Measurements from ENCODE around the gene PIP4K2B.
A peak's percentile ranks its signal among the peaks of the same experiment; 100 is the strongest.
"Not testable (repeated sequence)": the region's sequence is repeated elsewhere in the genome, so short reads cannot be mapped to it uniquely, and the experiment has no call there.

The PIP4K2B gene

DNA sequence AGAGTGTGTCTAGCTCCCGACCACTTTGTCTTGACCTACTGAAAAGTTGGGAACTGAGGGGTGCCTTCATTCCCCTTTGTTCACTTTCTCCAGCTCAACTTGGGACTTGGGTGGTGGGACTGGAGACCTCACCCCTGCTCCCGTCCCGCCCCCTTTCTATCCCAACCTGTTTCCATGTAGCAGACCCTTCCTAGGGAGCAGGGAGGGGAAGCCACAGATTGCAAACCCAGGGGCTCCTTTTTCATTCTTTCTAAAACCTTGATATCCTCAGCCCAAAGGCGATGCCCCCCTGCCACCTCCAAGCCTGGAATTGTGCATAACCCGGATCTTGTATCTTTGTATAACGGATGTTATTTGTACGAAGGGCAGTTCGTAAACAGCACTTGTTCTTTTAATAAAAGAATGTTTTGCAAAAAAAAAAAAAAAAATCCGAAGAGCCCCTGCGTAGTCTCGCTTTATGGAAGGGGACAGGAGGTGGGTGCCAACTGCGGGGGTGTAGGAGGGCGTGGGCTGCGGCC lies 69.9 kb downstream of the PIP4K2B start:
- ATAC-seq (replicated peaks; ENCODE audit: extremely low read depth, poor library complexity, severe bottlenecking) (no peak), DNase-seq (ENCODE audit: low spot score in 2 of 2) (no peak)
- Mint-ChIP-seq H3K27ac (ENCODE audit: low read depth) (peak overlapping the region; percentile 82), H3K9me3 (peaks cover 5% of the 10 kb centered on the region), H3K4me3 (peak overlapping the region; percentile 81), H3K36me3 (ENCODE audit: insufficient read depth) (peaks cover 31% of the 10 kb centered on the region), H3K27me3 (no peaks in the 10 kb centered on the region), H3K4me1 (peaks cover 86% of the 10 kb centered on the region)

DNA sequence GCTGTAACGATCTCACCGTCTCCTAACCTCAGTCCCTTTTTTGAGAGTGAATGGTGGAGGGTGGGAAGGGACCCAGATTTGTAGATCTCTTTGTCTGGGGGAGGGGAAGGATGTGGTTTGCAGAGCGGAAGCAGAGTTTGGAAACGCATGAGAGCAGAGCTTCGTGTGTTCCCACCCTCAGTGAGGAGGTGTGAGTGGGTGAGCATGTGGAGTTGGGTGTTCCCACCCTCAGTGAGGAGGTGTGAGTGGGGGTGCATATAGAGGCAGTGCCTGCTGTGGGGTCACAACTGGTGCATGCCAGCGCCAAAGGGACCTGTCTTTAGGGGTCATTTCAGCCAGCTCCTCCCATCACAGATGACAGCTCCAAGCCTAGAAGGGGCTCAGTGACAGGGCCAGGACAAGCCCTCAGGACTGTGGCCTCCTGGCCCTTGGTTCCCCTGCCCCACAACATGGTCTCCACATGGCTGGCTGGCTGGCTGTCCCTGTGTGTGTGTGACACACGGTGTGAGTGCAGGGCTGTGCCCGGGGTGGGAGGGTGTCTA lies 71.0 kb downstream of the PIP4K2B start:
- H3K9me3 Mint-ChIP-seq, result peaks cover 5% of the 10 kb centered on the region
- peaks cover 36% of the 10 kb centered on the region for H3K36me3 Mint-ChIP-seq (ENCODE audit: insufficient read depth)
- peaks cover 80% of the 10 kb centered on the region for H3K4me1 Mint-ChIP-seq
- peak overlapping the region; percentile 81 for H3K4me3 Mint-ChIP-seq
- H3K27ac Mint-ChIP-seq (ENCODE audit: low read depth), result peak overlapping the region; percentile 93
- peak; percentile 64 for ATAC-seq (replicated peaks; ENCODE audit: extremely low read depth, poor library complexity, severe bottlenecking)
- no peaks in the 10 kb centered on the region for H3K27me3 Mint-ChIP-seq
- DNase-seq (ENCODE audit: low spot score in 2 of 2), result peak; percentile 47 to 70

DNA sequence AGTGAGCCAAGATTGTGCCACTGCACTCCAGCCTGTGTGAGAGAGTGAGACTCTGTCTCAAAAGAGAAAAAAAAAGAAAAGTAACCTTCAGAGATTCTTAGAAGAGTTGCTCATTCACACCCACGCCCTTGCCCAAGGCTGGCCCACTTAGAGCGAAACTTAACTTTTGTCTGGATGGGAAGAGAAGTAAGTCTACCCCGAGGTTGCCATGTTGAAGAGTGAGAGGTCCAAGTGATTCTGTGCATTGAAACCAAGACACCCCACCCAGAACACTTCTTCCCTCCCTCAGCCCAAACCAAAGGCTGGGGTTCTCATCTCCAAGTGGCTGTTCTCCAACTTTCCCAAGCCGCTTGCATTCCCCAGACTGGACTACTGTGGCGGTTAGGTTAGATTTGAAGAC lies 71.6 kb downstream of the PIP4K2B start:
- DNase-seq (ENCODE audit: low spot score in 2 of 2) (peak in 1 of 2 donors; percentile 56), ATAC-seq (replicated peaks; ENCODE audit: extremely low read depth, poor library complexity, severe bottlenecking) (peak; percentile 51)
- Mint-ChIP-seq H3K4me3 (peak overlapping the region; percentile 81), H3K27ac (ENCODE audit: low read depth) (peak overlapping the region; percentile 93), H3K4me1 (peaks cover 73% of the 10 kb centered on the region), H3K9me3 (peaks cover 5% of the 10 kb centered on the region), H3K36me3 (ENCODE audit: insufficient read depth) (peaks cover 37% of the 10 kb centered on the region), H3K27me3 (no peaks in the 10 kb centered on the region)

DNA sequence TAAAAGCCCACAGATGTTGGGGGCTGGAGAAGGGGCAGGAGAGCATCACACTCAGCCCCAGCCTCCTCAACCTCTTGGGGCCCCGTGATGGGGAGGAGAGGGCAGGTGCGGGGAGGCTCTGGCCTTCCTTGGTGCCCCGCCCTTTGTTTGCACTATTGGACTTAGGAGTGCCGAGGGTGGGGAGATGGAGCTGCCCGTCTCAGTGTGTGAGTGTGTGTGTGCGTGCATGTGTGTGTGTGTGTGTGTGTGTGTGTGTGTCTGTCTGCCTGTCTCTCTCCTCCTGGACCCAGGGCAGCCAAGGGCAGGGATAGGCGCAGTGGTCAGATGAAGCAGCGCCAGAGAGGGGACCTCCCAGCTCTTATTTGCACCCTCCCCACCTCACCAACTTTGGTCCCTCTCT lies 73.2 kb downstream of the PIP4K2B start:
- Mint-ChIP-seq H3K36me3 (ENCODE audit: insufficient read depth) (peaks cover 38% of the 10 kb centered on the region), H3K27ac (ENCODE audit: low read depth) (peak overlapping the region; percentile 93), H3K4me1 (peaks cover 58% of the 10 kb centered on the region), H3K4me3 (peak overlapping the region; percentile 34)
- DNase-seq (ENCODE audit: low spot score in 2 of 2); H3K27me3 Mint-ChIP-seq; ATAC-seq (replicated peaks; ENCODE audit: extremely low read depth, poor library complexity, severe bottlenecking); H3K9me3 Mint-ChIP-seq: not testable (repeated sequence)

DNA sequence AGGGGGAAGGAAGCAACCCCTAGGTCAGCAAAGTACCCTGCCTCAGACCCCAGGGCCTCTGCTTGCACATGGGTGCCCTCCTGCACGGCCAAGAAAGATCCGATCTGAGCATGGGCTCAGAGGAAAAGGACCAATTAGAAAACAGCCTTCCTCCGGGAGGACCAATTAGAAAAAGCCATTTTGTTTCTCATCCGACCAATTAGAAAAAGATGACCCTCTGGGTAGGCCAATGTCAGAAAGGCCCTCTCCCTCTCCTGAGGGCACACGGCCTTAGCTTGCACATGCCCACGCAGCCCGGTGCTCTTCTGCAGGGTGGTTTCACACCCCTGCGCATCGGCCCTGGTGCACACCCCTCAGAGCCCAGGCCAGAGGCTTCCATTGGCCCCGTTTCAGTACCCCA lies 74.3 kb downstream of the PIP4K2B start:
- Mint-ChIP-seq H3K36me3 (ENCODE audit: insufficient read depth) (peaks cover 35% of the 10 kb centered on the region), H3K27me3 (no peaks in the 10 kb centered on the region), H3K27ac (ENCODE audit: low read depth) (peak overlapping the region; percentile 93), H3K4me3 (peak overlapping the region; percentile 34), H3K9me3 (peaks cover 5% of the 10 kb centered on the region), H3K4me1 (peaks cover 56% of the 10 kb centered on the region)
- DNase-seq (ENCODE audit: low spot score in 2 of 2) (no peak), ATAC-seq (replicated peaks; ENCODE audit: extremely low read depth, poor library complexity, severe bottlenecking) (no peak)

DNA sequence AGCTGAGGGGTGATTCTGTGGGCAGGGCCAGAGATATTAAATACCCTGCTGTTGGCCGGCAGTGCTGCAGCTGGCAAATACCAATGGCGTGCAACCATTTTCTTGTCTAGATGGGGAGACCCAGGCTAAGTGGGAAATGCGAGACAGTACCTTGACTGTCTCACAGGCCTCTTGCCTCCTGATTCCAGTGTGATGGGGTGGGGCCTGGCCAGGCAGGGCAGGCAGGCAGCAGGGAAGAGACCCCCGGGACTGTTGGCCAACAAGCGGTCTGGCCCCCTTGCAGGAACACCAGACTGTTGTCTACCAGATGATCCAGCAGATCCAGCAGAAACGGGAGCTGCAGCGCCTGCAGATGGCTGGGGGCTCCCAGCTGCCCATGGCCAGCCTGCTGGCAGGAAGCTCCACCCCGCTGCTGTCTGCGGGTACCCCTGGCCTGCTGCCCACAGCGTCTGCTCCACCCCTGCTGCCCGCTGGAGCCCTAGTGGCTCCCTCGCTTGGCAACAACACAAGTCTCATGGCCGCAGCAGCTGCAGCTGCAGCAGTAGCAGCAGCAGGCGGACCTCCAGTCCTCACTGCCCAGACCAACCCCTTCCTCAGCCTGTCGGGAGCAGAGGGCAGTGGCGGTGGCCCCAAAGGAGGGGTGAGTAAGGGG lies 74.9 kb downstream of the PIP4K2B start:
- H3K4me3 Mint-ChIP-seq, result peak overlapping the region; percentile 34
- peaks cover 53% of the 10 kb centered on the region for H3K4me1 Mint-ChIP-seq
- H3K27me3 Mint-ChIP-seq, result no peaks in the 10 kb centered on the region
- DNase-seq (ENCODE audit: low spot score in 2 of 2) (no peak), ATAC-seq (replicated peaks; ENCODE audit: extremely low read depth, poor library complexity, severe bottlenecking) (no peak)
- H3K9me3 Mint-ChIP-seq, result peaks cover 5% of the 10 kb centered on the region
- H3K36me3 Mint-ChIP-seq (ENCODE audit: insufficient read depth), result peaks cover 37% of the 10 kb centered on the region
- H3K27ac Mint-ChIP-seq (ENCODE audit: low read depth), result peak overlapping the region; percentile 93

DNA sequence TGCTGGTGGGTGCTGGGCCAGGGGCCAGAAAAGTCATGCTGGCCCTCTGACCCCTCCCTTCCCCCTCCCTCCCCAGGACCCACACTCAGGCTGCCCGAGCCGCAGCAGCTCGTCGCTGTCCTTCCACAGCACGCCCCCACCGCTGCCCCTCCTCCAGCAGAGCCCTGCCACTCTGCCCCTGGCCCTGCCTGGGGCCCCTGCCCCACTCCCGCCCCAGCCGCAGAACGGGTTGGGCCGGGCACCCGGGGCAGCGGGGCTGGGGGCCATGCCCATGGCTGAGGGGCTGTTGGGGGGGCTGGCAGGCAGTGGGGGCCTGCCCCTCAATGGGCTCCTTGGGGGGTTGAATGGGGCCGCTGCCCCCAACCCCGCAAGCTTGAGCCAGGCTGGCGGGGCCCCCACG lies 77.6 kb downstream of the PIP4K2B start:
- H3K27ac Mint-ChIP-seq (ENCODE audit: low read depth), result no peak overlapping the region
- peaks cover 33% of the 10 kb centered on the region for H3K4me1 Mint-ChIP-seq

DNA sequence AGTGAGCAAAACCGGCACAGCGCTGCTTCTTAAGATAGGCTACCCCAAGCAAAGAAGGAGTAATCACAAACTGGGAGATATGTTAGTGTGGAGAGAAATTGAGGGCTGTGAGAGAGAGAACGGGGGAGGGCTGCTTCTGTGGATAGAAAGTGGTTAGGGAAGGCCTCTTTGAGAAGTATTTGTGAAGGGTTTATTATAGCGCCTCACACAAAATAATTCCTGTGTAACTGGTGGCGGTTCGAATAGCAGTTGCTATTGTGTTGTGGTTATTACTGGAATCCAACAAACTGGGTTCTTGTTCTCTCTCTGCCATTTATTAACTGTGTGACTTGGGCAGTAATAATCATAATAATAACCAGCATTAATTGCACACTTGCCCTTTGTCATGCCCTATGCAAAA lies 78.4 kb downstream of the PIP4K2B start:
- Mint-ChIP-seq H3K36me3 (ENCODE audit: insufficient read depth) (peaks cover 43% of the 10 kb centered on the region), H3K27me3 (no peaks in the 10 kb centered on the region), H3K4me3 (no peak overlapping the region), H3K9me3 (no peaks in the 10 kb centered on the region), H3K4me1 (peaks cover 31% of the 10 kb centered on the region), H3K27ac (ENCODE audit: low read depth) (no peak overlapping the region)
- ATAC-seq (replicated peaks; ENCODE audit: extremely low read depth, poor library complexity, severe bottlenecking), result no peak
- no peak for DNase-seq (ENCODE audit: low spot score in 2 of 2)

More for the DNA sequence above, 77.6 kb downstream of the PIP4K2B start:
- H3K9me3 Mint-ChIP-seq, result no peaks in the 10 kb centered on the region
- ATAC-seq (replicated peaks; ENCODE audit: extremely low read depth, poor library complexity, severe bottlenecking) (no peak), DNase-seq (ENCODE audit: low spot score in 2 of 2) (no peak)
- H3K4me3 Mint-ChIP-seq, result no peak overlapping the region
- peaks cover 40% of the 10 kb centered on the region for H3K36me3 Mint-ChIP-seq (ENCODE audit: insufficient read depth)
- no peaks in the 10 kb centered on the region for H3K27me3 Mint-ChIP-seq

DNA sequence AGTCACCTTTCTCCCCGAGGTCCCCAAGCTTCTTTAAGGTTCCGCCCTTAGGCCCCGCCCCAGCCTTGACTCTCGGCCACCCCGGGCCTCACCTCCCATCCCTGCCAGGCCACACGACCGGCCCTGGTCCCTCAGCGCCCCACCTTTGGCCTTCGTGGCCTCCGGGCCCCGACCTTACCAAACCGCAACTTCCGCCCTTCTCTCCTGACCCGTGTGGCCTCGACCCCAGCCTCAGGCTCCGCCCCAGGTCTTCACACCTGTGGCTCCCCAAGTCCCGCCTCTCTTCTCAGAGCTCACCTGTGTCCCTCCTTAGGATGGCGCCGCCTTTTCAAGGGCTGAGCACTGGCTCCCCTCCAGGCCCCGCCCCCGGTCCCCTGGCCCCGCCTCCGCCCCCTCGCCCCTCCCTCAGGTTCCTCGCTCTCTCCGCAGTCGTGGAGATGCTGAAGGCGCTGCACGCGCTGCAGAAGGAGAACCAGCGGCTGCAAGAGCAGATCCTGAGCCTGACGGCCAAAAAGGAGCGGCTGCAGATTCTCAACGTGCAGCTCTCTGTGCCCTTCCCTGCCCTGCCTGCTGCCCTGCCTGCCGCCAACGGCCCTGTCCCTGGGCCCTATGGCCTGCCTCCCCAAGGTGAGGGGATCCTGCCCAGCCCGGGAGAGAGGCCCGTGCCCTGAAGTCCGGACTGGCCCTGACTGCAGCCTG lies 79.3 kb downstream of the PIP4K2B start:
- Mint-ChIP-seq H3K27me3 (no peaks in the 10 kb centered on the region), H3K36me3 (ENCODE audit: insufficient read depth) (peaks cover 42% of the 10 kb centered on the region), H3K9me3 (no peaks in the 10 kb centered on the region), H3K27ac (ENCODE audit: low read depth) (no peak overlapping the region), H3K4me1 (peaks cover 24% of the 10 kb centered on the region), H3K4me3 (no peak overlapping the region)
- ATAC-seq (replicated peaks; ENCODE audit: extremely low read depth, poor library complexity, severe bottlenecking) (no peak), DNase-seq (ENCODE audit: low spot score in 2 of 2) (no peak)

DNA sequence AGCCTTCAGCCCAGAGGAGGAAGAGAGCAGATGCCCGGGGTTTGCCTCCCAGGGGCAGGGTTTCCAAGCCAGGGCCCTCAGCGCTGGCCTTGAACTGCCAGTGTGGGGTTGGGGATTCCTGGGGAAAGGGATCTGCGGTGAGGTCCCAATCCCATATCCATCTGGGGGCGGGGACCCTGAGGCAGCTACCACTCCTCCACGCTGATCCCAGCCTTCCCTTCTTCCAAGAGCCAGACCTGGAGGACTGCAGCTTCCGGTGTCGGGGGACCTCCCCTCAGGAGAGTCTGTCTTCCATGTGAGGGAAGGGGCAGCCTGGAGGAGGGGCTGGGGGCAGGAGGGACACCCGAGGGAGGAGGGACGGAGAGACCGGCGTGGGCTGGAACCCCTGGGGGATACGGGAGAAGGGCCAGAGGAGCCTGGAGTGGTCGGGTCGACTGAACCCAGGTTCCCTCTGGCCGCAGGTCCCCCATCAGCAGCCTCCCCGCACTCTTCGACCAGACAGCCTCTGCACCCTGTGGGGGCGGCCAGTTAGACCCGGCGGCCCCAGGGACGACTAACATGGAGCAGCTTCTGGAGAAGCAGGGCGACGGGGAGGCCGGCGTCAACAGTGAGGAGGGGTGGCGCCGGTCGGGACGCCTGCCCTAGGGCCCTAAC lies 79.9 kb downstream of the PIP4K2B start:
- Mint-ChIP-seq H3K4me3 (no peak overlapping the region), H3K27ac (ENCODE audit: low read depth) (no peak overlapping the region), H3K27me3 (no peaks in the 10 kb centered on the region), H3K9me3 (no peaks in the 10 kb centered on the region), H3K4me1 (peaks cover 23% of the 10 kb centered on the region), H3K36me3 (ENCODE audit: insufficient read depth) (peaks cover 42% of the 10 kb centered on the region)
- ATAC-seq (replicated peaks; ENCODE audit: extremely low read depth, poor library complexity, severe bottlenecking) (no peak), DNase-seq (ENCODE audit: low spot score in 2 of 2) (no peak)

DNA sequence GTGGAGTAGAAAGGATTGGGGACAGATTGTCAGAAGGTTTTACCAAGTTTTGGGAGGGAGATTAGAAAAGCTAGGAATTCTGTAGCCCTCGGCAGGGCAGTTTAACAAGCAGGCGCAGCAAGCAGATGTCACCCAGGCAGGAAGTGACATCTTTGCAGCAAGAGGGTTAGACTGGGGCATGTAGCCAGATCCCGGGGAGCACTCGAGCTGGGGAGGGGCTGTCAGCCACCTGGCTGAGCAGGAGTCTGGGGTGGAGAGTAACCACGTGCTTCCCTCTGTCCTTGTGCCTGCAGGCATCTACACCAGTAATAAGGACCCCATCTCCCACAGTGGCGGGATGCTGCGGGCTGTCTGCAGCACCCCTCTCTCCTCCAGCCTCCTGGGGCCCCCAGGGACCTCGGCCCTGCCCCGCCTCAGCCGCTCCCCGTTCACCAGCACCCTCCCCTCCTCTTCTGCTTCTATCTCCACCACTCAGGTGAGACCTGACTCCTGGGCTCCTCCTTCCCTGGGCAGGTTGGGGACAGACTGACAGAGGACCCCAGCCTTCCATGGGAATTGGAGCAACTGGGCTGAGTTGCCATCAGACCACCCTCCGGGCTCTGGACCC lies 82.1 kb downstream of the PIP4K2B start:
- H3K36me3 Mint-ChIP-seq (ENCODE audit: insufficient read depth), result peaks cover 45% of the 10 kb centered on the region
- no peaks in the 10 kb centered on the region for H3K27me3 Mint-ChIP-seq
- ATAC-seq (replicated peaks; ENCODE audit: extremely low read depth, poor library complexity, severe bottlenecking) (no peak), DNase-seq (ENCODE audit: low spot score in 2 of 2) (no peak)
- no peak overlapping the region for H3K4me3 Mint-ChIP-seq
- H3K27ac Mint-ChIP-seq (ENCODE audit: low read depth), result no peak overlapping the region
- no peaks in the 10 kb centered on the region for H3K9me3 Mint-ChIP-seq
- H3K4me1 Mint-ChIP-seq, result peaks cover 18% of the 10 kb centered on the region

DNA sequence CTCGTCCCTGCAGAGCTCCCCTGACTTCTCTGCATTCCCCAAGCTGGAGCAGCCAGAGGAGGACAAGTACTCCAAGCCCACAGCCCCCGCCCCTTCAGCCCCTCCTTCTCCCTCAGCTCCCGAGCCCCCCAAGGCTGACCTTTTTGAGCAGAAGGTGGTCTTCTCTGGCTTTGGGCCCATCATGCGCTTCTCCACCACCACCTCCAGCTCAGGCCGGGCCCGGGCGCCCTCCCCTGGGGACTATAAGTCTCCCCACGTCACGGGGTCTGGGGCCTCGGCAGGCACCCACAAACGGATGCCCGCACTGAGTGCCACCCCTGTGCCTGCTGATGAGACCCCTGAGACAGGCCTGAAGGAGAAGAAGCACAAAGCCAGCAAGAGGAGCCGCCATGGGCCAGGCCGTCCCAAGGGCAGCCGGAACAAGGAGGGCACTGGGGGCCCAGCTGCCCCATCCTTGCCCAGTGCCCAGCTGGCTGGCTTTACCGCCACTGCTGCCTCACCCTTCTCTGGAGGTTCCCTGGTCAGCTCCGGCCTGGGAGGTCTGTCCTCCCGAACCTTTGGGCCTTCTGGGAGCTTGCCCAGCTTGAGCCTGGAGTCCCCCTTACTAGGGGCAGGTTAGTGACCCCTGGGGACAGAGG lies 82.9 kb downstream of the PIP4K2B start:
- Mint-ChIP-seq H3K27ac (ENCODE audit: low read depth) (no peak overlapping the region), H3K4me1 (peaks cover 22% of the 10 kb centered on the region), H3K4me3 (no peak overlapping the region), H3K27me3 (no peaks in the 10 kb centered on the region), H3K36me3 (ENCODE audit: insufficient read depth) (peaks cover 50% of the 10 kb centered on the region), H3K9me3 (no peaks in the 10 kb centered on the region)
- ATAC-seq (replicated peaks; ENCODE audit: extremely low read depth, poor library complexity, severe bottlenecking) (no peak), DNase-seq (ENCODE audit: low spot score in 2 of 2) (no peak)
